ENCODE results near the gene BAIAP3. TPM values are rescaled to one million over a fixed set of nuclear protein-coding genes. Genes with fewer than 3 reads are reported as not detected.

BAIAP3 gene
- total RNA-seq, 2 experiments from 2014 or later, result 3.2 to 6.3 TPM

GRCh38 chr16:1335211-1335971, 1.9 kb downstream of the BAIAP3 start:
- H3K4me1 ChIP-seq (ENCODE audit: insufficient read depth, low read length, poor library complexity, severe bottlenecking), result peaks cover 31% of the 10 kb centered on the region
- H3K27ac ChIP-seq (ENCODE audit: low read depth, low read length, poor library complexity, severe bottlenecking), result no peak overlapping the region
- DNase-seq (ENCODE audit: low spot score), result no peak
- H3K9me3 ChIP-seq (ENCODE audit: low read length), result no peaks in the 10 kb centered on the region
- H3K36me3 ChIP-seq (ENCODE audit: insufficient read depth, low read length), result no peaks in the 10 kb centered on the region
- H2AFZ ChIP-seq (ENCODE audit: low read length), result no peak overlapping the region
- no peak overlapping the region for H3K4me3 ChIP-seq (ENCODE audit: low read depth, low read length, poor library complexity, severe bottlenecking)
- no TSS peak for BruUV-seq (replicated peaks)
- CTCF ChIA-PET (ENCODE audit: unreplicated experiment), result no interaction called here
- TF ChIP-seq CTCF (conservative IDR thresholded peaks at IDR 0.05; ENCODE audit: low read length) (no peak), EZH2phosphoT487 (IDR thresholded peaks at IDR 0.05; ENCODE audit: borderline replicate concordance, low read depth, low read length) (no peak)
- no peak overlapping the region for H3K4me2 ChIP-seq (ENCODE audit: low read length)
- H4K20me1 ChIP-seq (ENCODE audit: insufficient read depth, low read length), result no peaks in the 10 kb centered on the region
- intact Hi-C loops (cut with micrococcal nuclease; ENCODE audit: unreplicated experiment), result no loop called here
- no peaks in the 10 kb centered on the region for H3K9me2 ChIP-seq (ENCODE audit: insufficient read depth, low read length)
- POLR2A ChIA-PET, result interaction anchor here (0.6 kb wide), 1 partner anchor 14 kb away, joined by 4 read pairs; no protein-coding TSS in a partner anchor
- H3K79me2 ChIP-seq (ENCODE audit: insufficient read depth, low read depth, low read length), result no peaks in the 10 kb centered on the region

- Histone ChIP-seq H3K4me3 (ENCODE audit: low read depth, low read length, poor library complexity, severe bottlenecking) (no peak overlapping the region), H4K20me1 (ENCODE audit: insufficient read depth, low read length) (no peaks in the 10 kb centered on the region), H3K4me2 (ENCODE audit: low read length) (no peak overlapping the region), H3K4me1 (ENCODE audit: insufficient read depth, low read length, poor library complexity, severe bottlenecking) (peaks cover 29% of the 10 kb centered on the region), H3K36me3 (ENCODE audit: insufficient read depth, low read length) (no peaks in the 10 kb centered on the region), H3K9me3 (ENCODE audit: low read length) (no peaks in the 10 kb centered on the region), H2AFZ (ENCODE audit: low read length) (no peak overlapping the region), H3K79me2 (ENCODE audit: insufficient read depth, low read depth, low read length) (no peaks in the 10 kb centered on the region), H3K27ac (ENCODE audit: low read depth, low read length, poor library complexity, severe bottlenecking) (no peak overlapping the region), H3K9me2 (ENCODE audit: insufficient read depth, low read length) (no peaks in the 10 kb centered on the region)
- ChIA-PET CTCF (ENCODE audit: unreplicated experiment) (no interaction called here), POLR2A (no interaction called here)
- TF ChIP-seq EZH2phosphoT487 (IDR thresholded peaks at IDR 0.05; ENCODE audit: borderline replicate concordance, low read depth, low read length) (no peak), CTCF (conservative IDR thresholded peaks at IDR 0.05; ENCODE audit: low read length) (0 out of 2 replicates have a peak, but pooled peaks have one; percentile 20)
- intact Hi-C loops (cut with micrococcal nuclease; ENCODE audit: unreplicated experiment), result no loop called here
- no TSS peak for BruUV-seq (replicated peaks)
- no peak for DNase-seq (ENCODE audit: low spot score)
Measured at GRCh38 chr16:1335996-1336395, 2.6 kb downstream of the BAIAP3 start.

GRCh38 chr16:1336619-1337018, 3.2 kb downstream of the BAIAP3 start:
- H3K9me2 ChIP-seq (ENCODE audit: insufficient read depth, low read length), result no peaks in the 10 kb centered on the region

More at GRCh38 chr16:1336619-1337018, 3.2 kb downstream of the BAIAP3 start:
- CTCF ChIA-PET (ENCODE audit: unreplicated experiment), result no interaction called here
- no peak overlapping the region for H3K4me3 ChIP-seq (ENCODE audit: low read depth, low read length, poor library complexity, severe bottlenecking)
- no peaks in the 10 kb centered on the region for H3K36me3 ChIP-seq (ENCODE audit: insufficient read depth, low read length)
- no peaks in the 10 kb centered on the region for H3K9me3 ChIP-seq (ENCODE audit: low read length)
- H3K4me1 ChIP-seq (ENCODE audit: insufficient read depth, low read length, poor library complexity, severe bottlenecking), result peaks cover 24% of the 10 kb centered on the region
- H2AFZ ChIP-seq (ENCODE audit: low read length), result no peak overlapping the region
- no peaks in the 10 kb centered on the region for H4K20me1 ChIP-seq (ENCODE audit: insufficient read depth, low read length)
- TF ChIP-seq EZH2phosphoT487 (IDR thresholded peaks at IDR 0.05; ENCODE audit: borderline replicate concordance, low read depth, low read length) (no peak), CTCF (conservative IDR thresholded peaks at IDR 0.05; ENCODE audit: low read length) (no peak)
- BruUV-seq (replicated peaks), result no TSS peak
- H3K79me2 ChIP-seq (ENCODE audit: insufficient read depth, low read depth, low read length), result no peaks in the 10 kb centered on the region
- no peak overlapping the region for H3K4me2 ChIP-seq (ENCODE audit: low read length)
- intact Hi-C loops (cut with micrococcal nuclease; ENCODE audit: unreplicated experiment), result no loop called here
- POLR2A ChIA-PET, result no interaction called here
- H3K27ac ChIP-seq (ENCODE audit: low read depth, low read length, poor library complexity, severe bottlenecking), result no peak overlapping the region
- DNase-seq (ENCODE audit: low spot score), result no peak

All from OCI-LY7 (cell line).